Mesendoderm (in vitro differentiated cells): ENCODE measurements around the gene FNIP1.

Experiments used
- DNase-seq: peaks from one replicate; pipeline ENCODE4 v3.0.0; 2013
- H2AK5ac ChIP-seq: 2 replicates; pipeline ENCODE4 v1.6.1; 2013; ENCODE audit warnings: low read length, inconsistent platforms
- H2BK120ac ChIP-seq: 2 replicates; pipeline ENCODE4 v1.6.1; 2013; ENCODE audit warnings: low read depth, mild to moderate bottlenecking, low read length, moderate library complexity, mixed read lengths
- H2BK15ac ChIP-seq: replicated peaks from 2 replicates; pipeline ENCODE4 v1.6.1; 2013; ENCODE audit warnings: low read depth, mild to moderate bottlenecking, moderate library complexity
- H2BK5ac ChIP-seq: 2 replicates; pipeline ENCODE4 v1.6.1; 2013; ENCODE audit warnings: low read length, inconsistent platforms
- H3K18ac ChIP-seq: 2 replicates; pipeline ENCODE4 v1.6.1; 2013; ENCODE audit warnings: mild to moderate bottlenecking, low read length, mixed read lengths
- H3K23ac ChIP-seq: one replicate; pipeline ENCODE4 v1.6.1; 2013; ENCODE audit warnings: low read length
- H3K27ac ChIP-seq: 2 replicates; pipeline ENCODE4 v1.5.1; 2013; ENCODE audit warnings: low read depth, mild to moderate bottlenecking, inconsistent platforms, low read length, moderate library complexity
- H3K27me3 ChIP-seq: 2 replicates; pipeline ENCODE4 v1.6.1; 2013; ENCODE audit warnings: low read length, control low read depth, mild to moderate bottlenecking, inconsistent platforms; ENCODE audit not compliant: insufficient read depth, poor library complexity
- H3K36me3 ChIP-seq: 2 replicates; pipeline ENCODE4 v1.6.1; 2013; ENCODE audit warnings: low read length, inconsistent platforms; ENCODE audit not compliant: control insufficient read depth, insufficient read depth
- H3K4ac ChIP-seq: one replicate; pipeline ENCODE4 v1.6.1; 2013; ENCODE audit warnings: low read depth, mild to moderate bottlenecking, low read length, moderate library complexity
- H3K4me1 ChIP-seq: 2 replicates; pipeline ENCODE4 v1.6.1; 2013; ENCODE audit warnings: low read depth, low read length, inconsistent platforms; ENCODE audit not compliant: control insufficient read depth
- H3K4me2 ChIP-seq: 2 replicates; pipeline ENCODE4 v1.6.1; 2013; ENCODE audit warnings: low read length
- H3K4me3 ChIP-seq: 2 replicates; pipeline ENCODE4 v1.5.1; 2013; ENCODE audit warnings: mild to moderate bottlenecking, low read length
- H3K56ac ChIP-seq: one replicate; pipeline ENCODE4 v1.6.1; 2013; ENCODE audit warnings: low read length
- H3K79me1 ChIP-seq: 2 replicates; pipeline ENCODE4 v1.6.1; 2013; ENCODE audit warnings: low read length, inconsistent platforms
- H3K79me2 ChIP-seq: 2 replicates; pipeline ENCODE4 v1.6.1; 2013; ENCODE audit warnings: mild to moderate bottlenecking, low read length; ENCODE audit not compliant: control insufficient read depth, insufficient read depth
- H3K9ac ChIP-seq: 2 replicates; pipeline ENCODE4 v1.6.1; 2013; ENCODE audit warnings: low read length, inconsistent platforms
- H4K5ac ChIP-seq: one replicate; pipeline ENCODE4 v1.6.1; 2013; ENCODE audit warnings: low read length
- H4K8ac ChIP-seq: one replicate; pipeline ENCODE4 v1.6.1; 2013; ENCODE audit warnings: low read depth, mild to moderate bottlenecking, control low read depth, low read length, moderate library complexity
- WGBS: extraction: QIAGEN DNeasy Blood & Tissue Kit; methylation state at CpG from one replicate; pipeline ENCODE4 v1.1.7; 2013; ENCODE audit warnings: low lambda C conversion rate, missing lambda C conversion rate; ENCODE audit not compliant: insufficient coverage; ENCODE audit errors: extremely low coverage; 5-methylcytosine and 5-hydroxymethylcytosine counted together

Gene FNIP1

DNA sequence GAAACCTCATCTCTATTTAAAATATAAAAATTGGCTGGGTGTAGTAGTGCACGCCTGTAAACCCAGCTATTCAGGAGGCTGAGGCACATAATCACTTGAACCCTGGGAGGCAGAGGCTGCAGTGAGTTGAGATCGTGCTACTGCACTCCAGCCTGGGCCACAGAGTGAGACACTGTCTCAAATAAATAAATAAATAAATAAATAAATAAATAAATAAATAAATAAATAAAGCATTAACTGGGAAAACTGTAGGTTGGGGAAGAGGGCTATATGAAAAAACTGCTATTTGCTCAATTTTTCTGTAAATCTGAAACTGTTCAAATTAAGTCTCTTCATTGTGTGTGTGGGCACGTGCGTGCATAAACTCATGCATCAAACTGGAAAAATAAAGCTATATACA, 101.9 kb downstream of the FNIP1 start:
- no peak for DNase-seq
- no peak overlapping the region for H3K4ac ChIP-seq
- H3K79me2 ChIP-seq = no peaks in the 10 kb centered on the region
- H3K4me1 ChIP-seq = no peaks in the 10 kb centered on the region
- H2BK15ac ChIP-seq = no peak overlapping the region
- no peak overlapping the region for H3K23ac ChIP-seq
- H3K18ac ChIP-seq = no peak overlapping the region
- no peak overlapping the region for H3K56ac ChIP-seq
- H3K36me3 ChIP-seq = no peaks in the 10 kb centered on the region
- no peak overlapping the region for H2BK5ac ChIP-seq
- no peak overlapping the region for H3K4me3 ChIP-seq
- no peaks in the 10 kb centered on the region for H3K27me3 ChIP-seq
- no peak overlapping the region for H4K5ac ChIP-seq
- no peak overlapping the region for H3K4me2 ChIP-seq
- WGBS = no CpG with 5 or more reads among the region's 4 CpGs
- no peak overlapping the region for H4K8ac ChIP-seq
- H3K27ac ChIP-seq = no peak overlapping the region
- H3K9ac ChIP-seq = no peak overlapping the region
- H2BK120ac ChIP-seq = no peak overlapping the region
- no peak overlapping the region for H2AK5ac ChIP-seq
- H3K79me1 ChIP-seq = no peaks in the 10 kb centered on the region

DNA sequence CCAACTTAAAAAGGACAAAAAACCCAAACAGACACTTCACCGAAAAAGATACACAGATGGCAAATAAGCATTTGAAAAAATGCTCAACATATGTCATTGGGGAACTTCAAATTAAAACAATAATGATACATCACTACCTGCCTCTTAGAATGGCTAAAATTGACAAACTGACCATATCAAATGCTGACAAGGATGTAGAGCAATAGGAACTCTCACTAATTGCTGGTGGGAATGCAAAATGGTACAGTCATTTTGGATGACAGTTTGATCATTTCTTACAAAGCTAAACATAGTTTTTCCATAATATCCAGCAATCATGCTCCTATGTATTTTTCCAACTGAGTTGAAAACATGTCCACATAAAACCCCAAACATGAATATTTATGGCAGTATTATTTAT, 102.9 kb downstream of the FNIP1 start:
- H3K9ac ChIP-seq = no peak overlapping the region
- no peak overlapping the region for H2AK5ac ChIP-seq
- no peak for DNase-seq
- H3K79me2 ChIP-seq = no peaks in the 10 kb centered on the region
- H3K4me2 ChIP-seq = no peak overlapping the region
- H3K79me1 ChIP-seq = no peaks in the 10 kb centered on the region
- no peak overlapping the region for H3K4ac ChIP-seq
- H3K36me3 ChIP-seq = no peaks in the 10 kb centered on the region
- no peak overlapping the region for H3K27ac ChIP-seq
- no peaks in the 10 kb centered on the region for H3K27me3 ChIP-seq
- no peak overlapping the region for H2BK5ac ChIP-seq
- H4K8ac ChIP-seq = no peak overlapping the region
- H3K4me3 ChIP-seq = no peak overlapping the region
- no peak overlapping the region for H3K23ac ChIP-seq
- no peaks in the 10 kb centered on the region for H3K4me1 ChIP-seq
- no peak overlapping the region for H3K18ac ChIP-seq
- WGBS = no CpG with 5 or more reads among the region's 1 CpG
- no peak overlapping the region for H4K5ac ChIP-seq
- no peak overlapping the region for H2BK120ac ChIP-seq
- no peak overlapping the region for H3K56ac ChIP-seq
- H2BK15ac ChIP-seq = no peak overlapping the region

DNA sequence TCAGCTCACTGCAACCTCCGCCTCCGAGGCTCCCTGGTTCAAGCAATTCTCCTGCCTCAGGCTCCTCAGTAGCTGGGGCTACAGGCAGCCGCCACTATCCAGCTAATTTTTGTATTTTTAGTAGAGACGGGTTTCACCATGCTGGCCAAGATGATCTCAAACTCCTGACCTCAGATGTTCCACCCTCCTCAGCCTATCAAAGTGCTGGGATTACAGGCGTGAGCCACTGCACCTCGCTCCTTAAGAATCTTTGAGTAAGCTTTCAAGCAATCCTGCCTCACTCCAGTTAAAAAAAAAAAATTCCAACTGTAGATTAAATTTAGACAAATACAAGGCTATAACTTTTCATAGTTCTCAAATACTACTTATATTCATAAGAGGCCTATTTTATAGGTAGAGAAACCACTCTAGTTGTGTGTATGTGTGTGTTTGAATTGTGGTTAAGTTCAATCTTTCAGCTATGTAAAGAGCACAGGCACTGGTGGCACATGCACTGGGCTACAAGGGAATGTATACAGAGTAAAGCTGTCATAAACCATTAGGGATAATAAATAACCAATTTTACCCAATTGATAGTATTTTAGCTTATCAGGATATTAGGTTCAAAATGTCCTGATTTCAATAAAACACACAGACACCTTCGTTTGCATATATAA, 111.2 kb downstream of the FNIP1 start:
- no peak overlapping the region for H2AK5ac ChIP-seq
- H3K56ac ChIP-seq = no peak overlapping the region
- H3K4me2 ChIP-seq = no peak overlapping the region
- no peak overlapping the region for H3K23ac ChIP-seq
- no peak for DNase-seq
- H4K8ac ChIP-seq = no peak overlapping the region
- H3K4ac ChIP-seq = no peak overlapping the region
- no peaks in the 10 kb centered on the region for H3K36me3 ChIP-seq
- H3K4me3 ChIP-seq = no peak overlapping the region
- H3K79me1 ChIP-seq = no peaks in the 10 kb centered on the region
- H3K18ac ChIP-seq = no peak overlapping the region
- H2BK120ac ChIP-seq = no peak overlapping the region
- no CpG with 5 or more reads among the region's 7 CpGs for WGBS
- H3K27me3 ChIP-seq = no peaks in the 10 kb centered on the region
- no peaks in the 10 kb centered on the region for H3K4me1 ChIP-seq
- H3K27ac ChIP-seq = no peak overlapping the region
- H2BK5ac ChIP-seq = no peak overlapping the region
- H2BK15ac ChIP-seq = no peak overlapping the region
- no peak overlapping the region for H3K9ac ChIP-seq
- no peak overlapping the region for H4K5ac ChIP-seq
- no peaks in the 10 kb centered on the region for H3K79me2 ChIP-seq

DNA sequence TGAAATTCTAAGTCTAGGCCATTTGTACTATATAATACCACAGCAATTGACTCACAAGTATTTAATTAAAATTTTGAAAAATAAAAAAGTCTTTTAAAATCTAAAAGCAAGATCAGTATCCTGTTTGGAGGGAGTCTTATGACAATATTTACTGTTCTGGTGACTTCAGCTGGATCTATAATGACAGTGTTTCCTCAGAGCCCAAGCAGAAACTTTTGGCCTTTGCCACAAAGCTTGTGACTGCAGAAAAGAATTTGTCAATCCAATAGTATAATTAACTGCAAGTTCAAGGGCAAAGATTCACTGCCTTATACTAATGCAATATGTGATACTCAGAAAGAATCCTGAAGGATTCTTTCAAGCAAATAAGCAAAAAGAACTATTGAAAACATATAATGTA, 112.2 kb downstream of the FNIP1 start:
- H2BK15ac ChIP-seq = no peak overlapping the region
- no peaks in the 10 kb centered on the region for H3K79me1 ChIP-seq
- DNase-seq = no peak
- no peak overlapping the region for H3K9ac ChIP-seq
- H3K4ac ChIP-seq = no peak overlapping the region
- no peak overlapping the region for H4K8ac ChIP-seq
- H2BK120ac ChIP-seq = no peak overlapping the region
- no peak overlapping the region for H2BK5ac ChIP-seq
- no peak overlapping the region for H3K27ac ChIP-seq
- H3K27me3 ChIP-seq = no peaks in the 10 kb centered on the region
- no peaks in the 10 kb centered on the region for H3K36me3 ChIP-seq
- no peak overlapping the region for H3K56ac ChIP-seq
- no peak overlapping the region for H3K4me2 ChIP-seq
- no peaks in the 10 kb centered on the region for H3K4me1 ChIP-seq
- no peaks in the 10 kb centered on the region for H3K79me2 ChIP-seq
- no peak overlapping the region for H3K18ac ChIP-seq
- no peak overlapping the region for H3K23ac ChIP-seq
- H2AK5ac ChIP-seq = no peak overlapping the region
- H3K4me3 ChIP-seq = no peak overlapping the region
- H4K5ac ChIP-seq = no peak overlapping the region

DNA sequence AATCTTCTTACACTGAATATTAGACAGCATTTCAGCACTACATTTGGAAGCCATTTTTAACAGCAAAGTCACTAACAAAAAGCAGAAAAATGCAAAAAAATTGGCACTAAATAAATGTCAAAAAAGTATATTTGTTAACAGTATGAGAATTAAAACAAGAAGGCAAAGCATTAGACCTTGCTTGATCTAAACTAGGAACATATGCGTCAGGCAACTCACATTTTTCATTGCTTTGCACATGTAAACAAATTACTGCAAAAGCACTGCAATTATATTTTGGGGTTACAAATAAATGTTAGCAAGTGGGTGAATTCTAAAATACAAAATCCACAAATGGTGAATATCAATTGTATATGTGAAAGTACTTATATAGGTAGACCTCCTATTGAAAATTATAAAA, 112.8 kb downstream of the FNIP1 start:
- Histone ChIP-seq H3K27me3 (no peaks in the 10 kb centered on the region), H2BK15ac (no peak overlapping the region), H3K4me3 (no peak overlapping the region), H2BK5ac (no peak overlapping the region), H3K18ac (no peak overlapping the region), H3K56ac (no peak overlapping the region), H4K5ac (no peak overlapping the region), H3K9ac (no peak overlapping the region), H2BK120ac (no peak overlapping the region), H3K4ac (no peak overlapping the region), H3K79me1 (no peaks in the 10 kb centered on the region), H4K8ac (no peak overlapping the region), H3K4me1 (no peaks in the 10 kb centered on the region), H2AK5ac (no peak overlapping the region), H3K27ac (no peak overlapping the region), H3K79me2 (no peaks in the 10 kb centered on the region), H3K23ac (no peak overlapping the region), H3K36me3 (no peaks in the 10 kb centered on the region), H3K4me2 (no peak overlapping the region)
- DNase-seq = no peak
- WGBS = no CpG with 5 or more reads among the region's 1 CpG

DNA sequence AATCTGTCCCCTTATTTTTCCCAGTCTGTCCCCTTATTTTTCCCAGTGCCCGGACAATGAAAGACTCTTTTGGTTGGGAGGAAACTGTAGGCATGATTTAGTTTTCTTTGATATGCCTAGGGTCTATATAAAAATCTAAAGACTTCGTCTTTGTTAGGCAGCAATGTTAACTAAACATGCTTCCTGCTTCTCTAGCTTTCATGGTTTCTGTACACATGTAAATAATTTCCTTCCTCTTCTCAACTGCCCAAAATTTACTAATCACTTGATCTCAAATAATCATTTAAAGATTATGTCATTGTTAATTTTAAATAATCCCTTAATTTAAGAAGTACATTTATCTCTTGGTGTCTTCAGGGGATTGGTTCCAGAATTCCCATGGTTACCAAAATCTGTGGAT, 114.0 kb downstream of the FNIP1 start:
- Histone ChIP-seq H3K4ac (no peak overlapping the region), H3K4me1 (no peaks in the 10 kb centered on the region), H3K27ac (no peak overlapping the region), H3K9ac (no peak overlapping the region), H3K36me3 (no peaks in the 10 kb centered on the region), H3K56ac (no peak overlapping the region), H3K27me3 (no peaks in the 10 kb centered on the region), H4K5ac (no peak overlapping the region), H2BK120ac (no peak overlapping the region), H2AK5ac (no peak overlapping the region), H3K79me2 (no peaks in the 10 kb centered on the region), H3K79me1 (no peaks in the 10 kb centered on the region), H3K23ac (no peak overlapping the region), H3K4me3 (no peak overlapping the region), H3K4me2 (no peak overlapping the region), H3K18ac (no peak overlapping the region), H4K8ac (no peak overlapping the region), H2BK5ac (no peak overlapping the region), H2BK15ac (no peak overlapping the region)
- no CpG with 5 or more reads among the region's 2 CpGs for WGBS
- DNase-seq = no peak
